Left colon (tissue), 2 donors: ENCODE results near the gene LY6G6C. TPM values are rescaled to one million over a fixed set of nuclear protein-coding genes. Genes with fewer than 3 reads are reported as not detected.
A peak's percentile ranks its signal among the peaks of the same experiment; 100 is the strongest.

Experiments
- ATAC-seq: fragments of 200-7000 bp; cut with Tn5 transposase; one replicate; pipeline ENCODE4 v1.9.1; 2020; ENCODE audit warnings: mild to moderate bottlenecking, moderate library complexity
- DNase-seq, 2 donors: peaks; one replicate each; pipeline ENCODE4 v3.0.0-alpha.2; 2020
- intact Hi-C, 2 donors: fragments of 100-400 bp; cut with DNase I in 1 of 2; cut with micrococcal nuclease in 1 of 2; formaldehyde crosslinking; loops; one replicate each; pipeline versions ENCODE4 v1.11.2 to v1.14.0; 2022; cut with DNase I, micrococcal nuclease
- long read RNA-seq: library from polyadenylated mRNA; unstranded; transcript quantifications from one replicate; pipeline ENCODE4 v2.0.0, GENCODE V29; 2021
- total RNA-seq, 2 donors: library from RNA; stranded (reverse); fragmentation: NEBNext Ultra II Directional; extraction: Animal tissue kit (Norgen Biotek cat#: 25700); gene quantifications; one replicate each; pipeline ENCODE4 v1.2.1, GENCODE V29; 2021
- donor health status: DM: no; HTN: no; CAD: no.
- donor health status: DM: yes; HTN: yes; CAD: no.

LY6G6C gene, protein sequence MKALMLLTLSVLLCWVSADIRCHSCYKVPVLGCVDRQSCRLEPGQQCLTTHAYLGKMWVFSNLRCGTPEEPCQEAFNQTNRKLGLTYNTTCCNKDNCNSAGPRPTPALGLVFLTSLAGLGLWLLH
- total RNA-seq, result not detected
- long read RNA-seq, result 0 reads

DNA sequence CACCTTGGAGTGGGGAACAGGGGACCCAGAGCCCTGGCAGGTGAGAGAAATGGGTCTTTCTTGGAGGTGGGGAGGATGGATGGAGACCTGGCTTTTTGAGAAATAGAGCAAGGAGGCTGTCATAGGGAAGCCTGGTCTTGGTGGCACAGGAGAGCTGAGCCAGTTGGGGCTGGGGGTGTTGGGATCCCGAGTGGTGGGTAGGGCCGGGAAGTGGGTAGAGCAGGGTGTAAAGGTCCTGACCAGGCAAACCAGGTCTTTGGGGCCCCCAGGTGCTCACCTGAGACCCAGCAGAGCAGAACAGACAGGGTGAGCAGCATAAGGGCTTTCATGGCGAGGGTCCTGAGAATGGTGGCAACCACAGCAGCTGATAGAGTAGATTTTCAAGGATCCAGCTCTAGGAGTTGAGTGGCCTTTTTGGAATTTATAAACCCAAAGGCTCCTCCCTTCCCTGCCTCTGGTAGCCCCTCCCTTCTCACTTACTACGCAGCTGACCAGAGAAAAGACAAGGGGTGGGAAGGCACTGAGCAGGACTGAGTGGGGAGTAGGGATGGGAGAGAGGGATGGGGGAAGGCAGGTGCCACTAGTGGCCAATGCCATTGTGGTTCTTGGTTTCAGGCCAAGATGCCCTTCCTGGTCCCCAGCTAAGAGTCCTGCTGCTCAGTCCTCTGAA, at the start of gene LY6G6C:
Gene LY6G6C, minus strand, starts transcription at position 396 of the 670 bp plus-strand sequence. Its CDS starts 67 bp downstream, at position 329.
- intact Hi-C loops, result no loop called here
- DNase-seq (no peak), ATAC-seq (no peak)

DNA sequence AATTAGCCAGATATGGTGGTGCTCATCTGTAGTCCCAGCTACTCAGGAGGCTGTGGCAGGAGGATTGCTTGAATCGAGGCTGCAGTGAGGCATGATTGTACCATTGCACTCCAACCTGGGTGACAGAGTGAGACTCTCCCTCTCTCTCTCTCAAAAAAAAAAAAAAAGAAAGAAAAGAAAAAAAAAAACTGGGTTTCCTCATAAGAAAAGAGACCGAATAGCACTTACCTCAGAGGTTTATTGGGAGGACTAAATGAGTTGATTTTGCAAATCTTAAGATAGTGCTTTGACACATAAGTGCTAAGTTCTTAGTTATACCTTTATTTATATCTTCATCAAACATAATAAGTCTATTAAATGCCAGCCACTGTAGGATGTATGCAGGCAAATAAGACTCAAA, 49.3 kb upstream of the LY6G6C start:
- intact Hi-C loops, result no loop called here
- no peak for DNase-seq
- no peak for ATAC-seq

DNA sequence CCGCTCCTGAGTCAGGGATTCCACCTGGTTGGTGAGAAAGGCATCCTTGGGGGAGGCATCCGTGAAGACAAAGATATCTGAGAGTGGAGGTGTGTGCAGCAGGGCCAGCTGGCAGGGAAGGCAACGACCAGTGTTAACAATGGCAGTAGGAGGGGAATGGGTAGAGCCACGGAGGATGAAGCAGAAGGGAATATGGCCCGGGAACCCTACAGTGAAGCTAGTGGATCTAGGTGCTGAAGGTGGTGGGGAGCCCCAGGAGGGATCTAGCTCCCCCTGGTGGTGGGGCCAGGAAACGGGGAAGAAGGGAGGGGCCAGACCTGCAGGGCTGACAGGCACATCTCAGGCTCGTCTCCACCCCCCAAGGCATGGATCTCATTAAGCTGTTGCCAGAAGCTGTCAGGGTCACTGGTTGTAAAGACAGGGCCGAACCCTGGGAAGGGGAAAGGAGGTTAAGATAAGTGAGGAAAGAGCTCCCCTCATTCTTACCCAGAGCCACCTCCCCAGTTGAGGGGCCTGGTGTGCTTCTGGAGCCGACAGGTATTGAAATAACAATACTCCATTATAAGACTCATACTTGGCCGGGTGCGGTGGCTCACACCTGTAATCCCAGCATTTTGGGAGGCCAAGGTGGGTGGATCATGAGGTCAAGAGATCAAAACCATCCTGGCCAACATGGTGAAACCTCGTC, 48.3 kb upstream of the LY6G6C start:
- peak; percentile 75 for ATAC-seq

DNA sequence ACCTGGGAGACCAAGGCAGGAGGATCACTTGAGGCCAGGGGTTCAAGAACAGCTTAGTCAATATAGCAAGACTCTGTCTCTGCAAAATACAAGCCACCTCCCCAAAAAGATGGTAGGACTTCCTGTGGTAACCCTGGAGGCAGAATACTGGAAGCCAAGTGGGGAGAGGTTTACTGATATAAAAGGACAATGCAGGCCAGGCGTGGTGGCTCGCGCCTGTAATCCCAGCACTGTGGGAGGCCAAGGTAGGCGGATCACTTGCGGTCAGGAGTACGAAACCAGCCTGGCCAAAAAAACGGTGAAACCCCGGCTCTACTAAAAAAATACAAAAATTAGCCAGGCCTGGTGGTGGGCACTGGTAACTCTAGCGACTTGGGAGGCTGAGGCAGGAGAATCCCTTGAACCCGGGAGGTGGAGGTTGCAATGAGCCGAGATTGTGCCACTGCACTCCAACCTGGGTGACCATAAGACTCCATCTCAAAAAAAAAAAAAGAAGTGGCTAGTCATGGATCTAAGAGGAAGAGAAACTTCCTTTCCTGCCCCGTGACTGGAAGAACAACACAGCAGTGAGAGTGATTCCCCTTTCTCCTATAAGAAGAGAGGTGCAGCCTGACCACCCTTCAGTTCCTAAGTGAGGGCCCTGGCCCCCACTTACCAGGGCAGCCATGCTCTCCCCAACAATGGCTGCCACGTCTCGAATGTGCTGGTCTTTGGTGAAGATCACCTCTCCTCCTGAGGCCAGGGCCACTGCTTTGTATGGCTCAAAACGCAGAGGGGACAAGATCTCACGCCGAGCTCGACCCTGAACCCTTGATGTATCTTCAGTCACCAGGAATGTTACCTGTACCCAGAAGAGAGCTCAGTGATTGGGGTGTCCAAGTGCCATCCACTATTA, 47.1 kb upstream of the LY6G6C start:
- ATAC-seq (no peak), DNase-seq (no peak)
- intact Hi-C loops, result loop anchor here in 1 of 2 donors (5.0 kb wide), 1 partner anchor 86 kb away; the partner anchor contains the start of gene LY6G5C

More for the DNA sequence above, 48.3 kb upstream of the LY6G6C start:
- peak; percentile 87 to 91 for DNase-seq
- intact Hi-C loops, result loop anchor here in 1 of 2 donors (5.0 kb wide), 1 partner anchor 88 kb away; the partner anchor contains the start of gene LY6G5C

DNA sequence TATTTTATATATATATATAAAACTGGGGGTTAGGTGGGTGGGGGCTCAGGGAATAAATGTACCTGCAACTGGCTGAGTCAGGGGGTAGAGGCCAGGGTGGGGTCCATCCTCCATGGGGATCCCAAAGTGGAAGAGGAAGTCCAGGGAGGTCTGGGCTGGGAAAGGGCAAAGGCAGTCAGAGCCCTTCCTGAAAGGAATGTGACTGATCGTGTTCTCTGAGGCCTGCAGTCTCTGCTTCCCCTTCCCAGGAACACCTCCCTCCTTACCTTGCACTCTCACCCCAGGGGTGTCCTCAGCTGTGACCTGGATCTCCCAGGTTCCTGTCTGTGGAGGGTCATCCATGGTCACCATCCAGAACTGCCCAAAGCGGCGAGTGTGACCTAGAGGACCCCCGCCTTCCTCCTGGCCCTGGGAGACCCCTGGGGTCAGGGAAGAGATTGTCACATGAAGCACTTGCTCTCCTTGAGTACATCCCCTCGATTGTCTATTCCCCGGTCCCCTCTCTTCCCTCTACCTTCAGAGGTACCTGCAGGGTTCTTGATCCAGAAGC, 45.6 kb upstream of the LY6G6C start:
- DNase-seq, result no peak
- ATAC-seq, result no peak
- intact Hi-C loops, result loop anchor here in 1 of 2 donors (5.0 kb wide), 1 partner anchor 85 kb away; the partner anchor contains the start of gene LY6G5C

DNA sequence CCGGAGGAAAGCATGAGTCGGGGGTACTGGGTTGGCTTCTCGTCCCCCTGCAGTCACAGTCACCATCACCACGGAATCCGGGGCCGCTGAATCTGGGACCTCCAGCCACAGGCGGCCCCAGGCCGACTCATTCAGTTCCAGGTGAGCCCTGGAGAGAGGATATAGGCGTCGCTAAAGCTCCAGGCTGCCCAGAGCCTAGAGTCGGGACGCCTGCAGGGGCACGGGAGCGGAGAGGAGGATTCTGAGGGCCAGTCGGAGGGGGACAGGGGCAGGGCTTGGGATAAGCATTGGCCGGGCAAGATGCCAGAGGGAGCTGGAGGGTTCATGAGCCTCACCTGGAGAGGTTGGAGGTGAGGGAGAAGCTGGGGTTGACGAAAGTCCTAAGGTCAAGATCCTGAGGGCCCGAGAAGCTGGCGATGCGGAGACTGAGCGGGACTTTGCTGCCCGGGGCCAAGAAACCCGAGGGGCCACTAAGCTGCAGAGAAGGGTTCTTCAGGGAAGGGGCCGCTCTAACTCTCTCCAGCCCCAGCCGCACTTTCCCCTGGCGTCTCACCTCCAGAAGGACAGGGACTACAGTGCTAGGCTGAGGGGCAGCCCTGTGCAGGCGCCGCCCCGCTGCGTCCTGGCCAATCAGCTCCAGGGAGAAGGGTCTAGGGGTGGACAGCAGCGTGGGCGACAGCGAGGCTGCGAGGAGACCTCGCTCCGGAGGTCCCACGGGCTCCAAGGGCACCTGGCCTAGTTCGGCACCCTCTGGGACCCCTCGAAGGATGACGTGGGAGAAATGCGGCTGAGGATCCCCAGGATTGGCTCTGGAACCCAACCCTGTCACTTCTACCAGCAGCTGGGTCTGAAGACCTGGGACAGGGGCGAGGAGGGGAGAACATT, 44.6 kb upstream of the LY6G6C start:
- DNase-seq (peak in 1 of 2 donors; percentile 44), ATAC-seq (no peak)
- intact Hi-C loops, result loop anchor here in 1 of 2 donors (5.0 kb wide), 1 partner anchor 84 kb away; the partner anchor contains the start of gene LY6G5C

DNA sequence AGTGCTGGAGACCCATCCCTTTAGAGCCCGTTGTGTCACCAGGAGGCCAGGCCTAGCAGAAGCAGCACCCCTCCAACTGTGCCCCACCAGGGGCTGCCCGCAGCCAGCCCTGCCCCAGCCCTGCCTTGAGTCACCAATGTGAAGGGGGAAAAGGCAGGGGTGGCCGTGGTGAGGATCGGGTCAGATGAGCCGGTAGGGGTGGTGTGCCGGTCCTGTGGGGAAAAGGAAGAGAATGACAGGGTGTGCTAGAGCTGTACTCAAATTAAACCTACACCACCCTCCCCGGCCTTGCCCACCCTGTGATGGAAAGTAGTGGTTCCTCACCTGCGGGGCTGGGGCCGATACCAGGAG, 44.0 kb upstream of the LY6G6C start:
- intact Hi-C loops, result loop anchor here in 1 of 2 donors (5.0 kb wide), 1 partner anchor 83 kb away; the partner anchor contains the start of gene LY6G5C
- DNase-seq (no peak), ATAC-seq (no peak)

DNA sequence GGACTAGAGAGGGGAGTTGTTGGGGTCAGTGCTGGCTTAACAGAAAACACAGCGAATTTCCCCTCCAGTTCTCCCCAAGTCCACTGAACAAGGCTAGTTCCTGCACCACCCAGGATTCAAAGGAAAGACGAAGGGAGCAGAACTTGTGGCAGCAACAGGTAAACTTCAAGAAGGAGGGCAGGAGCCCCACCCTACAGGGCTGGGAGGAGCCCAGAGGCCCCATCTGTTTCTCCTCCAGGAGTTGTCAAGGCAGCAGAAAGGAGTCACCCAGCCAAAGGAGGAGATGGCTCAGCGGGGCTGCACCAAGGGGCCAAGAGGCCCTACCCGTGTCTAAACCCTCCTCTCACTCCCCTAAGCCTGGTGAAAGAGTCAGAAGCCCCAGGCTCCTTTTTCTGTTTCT, 42.7 kb upstream of the LY6G6C start:
- peak; percentile 19 for ATAC-seq
- DNase-seq, result no peak
- intact Hi-C loops, result no loop called here

DNA sequence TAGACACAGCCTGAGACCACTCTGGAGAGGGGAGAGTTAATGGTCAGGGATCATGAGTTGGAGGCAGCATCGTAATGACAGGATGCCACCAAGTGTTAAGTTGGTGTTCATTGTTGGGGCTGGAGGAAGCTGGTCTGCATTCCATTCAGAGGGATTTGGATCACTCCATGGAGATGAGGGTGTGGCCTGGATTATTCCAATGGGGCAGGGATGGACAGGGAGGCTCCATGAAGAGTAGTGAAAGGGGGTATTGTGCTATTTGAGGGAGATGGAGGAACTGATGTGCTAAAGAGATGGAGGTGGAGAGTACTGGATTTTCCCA, 42.0 kb upstream of the LY6G6C start:
- intact Hi-C loops, result no loop called here
- ATAC-seq, result peak; percentile 40

DNA sequence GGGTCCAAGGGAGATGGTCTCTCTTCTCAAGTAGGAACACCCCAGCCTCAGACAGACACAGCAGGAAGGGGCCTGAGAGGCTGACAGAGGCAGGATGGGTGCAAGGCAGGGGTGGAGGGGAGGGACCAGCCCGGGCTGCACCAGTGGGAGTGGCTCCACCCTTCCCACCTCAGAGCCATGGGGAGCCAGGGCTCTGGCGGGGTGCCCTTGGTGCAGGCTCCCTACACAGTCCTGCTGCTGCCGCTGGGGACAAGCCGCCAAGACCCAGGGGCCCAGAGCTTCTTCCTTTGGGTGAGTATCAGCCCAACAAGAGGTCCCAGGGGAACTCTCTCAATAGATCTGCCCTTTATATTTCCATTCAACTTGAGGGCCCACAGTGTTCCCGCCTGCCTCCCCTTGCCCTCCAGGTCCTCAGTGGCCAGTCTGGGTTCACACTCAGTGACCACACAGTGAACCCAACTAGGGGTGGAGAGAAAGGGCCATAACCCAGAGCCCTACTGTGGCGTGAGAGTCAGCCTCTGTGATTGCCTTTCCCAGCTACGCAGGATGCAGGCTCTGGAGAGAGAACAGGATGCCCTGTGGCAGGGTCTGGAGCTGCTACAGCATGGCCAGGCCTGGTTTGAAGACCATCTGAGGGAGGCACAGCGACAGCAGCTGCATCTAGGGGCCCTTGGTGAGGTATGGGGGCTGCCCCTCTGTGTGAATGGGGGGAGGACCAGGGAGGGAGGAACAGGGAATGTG, 41.5 kb upstream of the LY6G6C start:
- no peak for DNase-seq
- no peak for ATAC-seq
- intact Hi-C loops, result no loop called here

More for the DNA sequence above, 42.0 kb upstream of the LY6G6C start:
- DNase-seq, result no peak

DNA sequence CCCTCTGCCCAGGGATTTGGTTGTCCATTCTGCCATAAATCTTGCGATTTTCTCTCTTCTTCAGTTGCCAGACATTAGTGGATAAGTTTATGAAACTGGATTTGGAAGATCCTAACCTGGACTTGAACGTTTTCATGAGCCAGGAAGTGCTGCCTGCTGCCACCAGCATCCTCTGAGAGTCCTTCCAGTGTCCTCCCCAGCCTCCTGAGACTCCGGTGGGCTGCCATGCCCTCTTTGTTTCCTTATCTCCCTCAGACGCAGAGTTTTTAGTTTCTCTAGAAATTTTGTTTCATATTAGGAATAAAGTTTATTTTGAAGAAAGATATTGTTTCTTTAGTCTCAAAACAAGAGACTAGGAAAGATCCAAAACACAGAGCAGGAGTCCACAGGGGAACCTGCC, 40.8 kb upstream of the LY6G6C start, which contains the start of gene SAPCD1:
Gene SAPCD1, plus strand, starts transcription at position 301 of the 400 bp plus-strand sequence. CDS start 399 bp downstream, outside the sequence.
- DNase-seq (no peak), ATAC-seq (no peak)
- intact Hi-C loops, result no loop called here

DNA sequence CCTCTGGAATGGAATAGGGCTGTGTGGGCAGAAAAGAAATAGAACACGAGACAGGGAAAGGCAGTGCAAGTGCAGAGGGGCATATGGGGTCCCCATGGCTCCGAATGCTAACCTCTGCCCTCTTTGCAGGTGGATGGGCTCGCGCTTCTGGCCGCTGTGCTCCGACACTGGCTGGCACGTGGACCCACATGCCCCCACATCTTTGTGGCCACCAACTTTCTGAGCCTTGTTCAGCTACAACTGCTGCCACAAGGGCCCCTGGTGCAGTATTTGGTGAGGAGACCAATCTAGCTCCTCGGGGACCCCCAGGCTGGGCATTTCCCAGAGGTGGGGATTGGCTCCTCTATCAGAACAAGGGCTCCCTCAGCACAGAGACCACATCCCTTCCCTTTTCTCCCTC, 39.8 kb upstream of the LY6G6C start:
- ATAC-seq, result no peak
- no peak for DNase-seq
- intact Hi-C loops, result no loop called here

DNA sequence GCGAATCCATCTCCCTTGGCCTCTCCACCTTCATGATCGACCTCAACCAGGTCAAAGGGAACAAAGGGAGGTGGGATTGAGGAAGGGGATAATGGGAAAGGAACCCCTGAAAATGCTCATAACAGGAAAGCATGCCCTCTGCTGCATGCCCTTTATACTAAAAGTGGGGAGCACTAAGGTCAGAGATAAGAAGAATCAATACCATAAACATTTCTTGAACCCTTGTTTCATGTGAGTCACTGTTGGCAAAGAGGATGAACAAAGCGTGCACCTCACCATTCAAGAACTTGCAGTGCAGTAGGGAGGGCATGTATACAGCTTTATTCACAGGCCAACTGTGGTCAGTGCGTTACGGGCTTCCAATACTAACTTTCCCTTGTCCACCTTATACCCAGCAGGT, 39.2 kb upstream of the LY6G6C start:
- DNase-seq (no peak), ATAC-seq (no peak)
- intact Hi-C loops, result no loop called here

DNA sequence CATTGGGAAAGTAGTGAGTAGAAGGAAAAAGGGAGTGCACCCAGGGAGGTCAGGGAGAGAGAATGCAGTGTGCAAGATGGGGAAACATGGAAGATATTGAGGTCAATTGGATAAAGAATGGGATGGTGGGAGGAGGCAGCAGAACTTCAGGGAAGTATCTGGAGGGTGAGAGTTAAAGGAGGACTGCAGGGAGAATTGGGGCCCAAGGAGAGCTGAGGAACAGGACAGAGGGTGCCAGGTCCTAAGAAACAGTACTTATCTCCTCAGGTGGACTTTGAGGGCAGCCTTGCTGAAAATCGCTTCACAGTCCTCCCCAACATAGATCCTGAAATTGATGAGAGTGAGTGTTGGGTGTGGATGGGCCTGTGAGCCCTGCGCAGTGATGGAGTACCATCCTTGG, 36.7 kb upstream of the LY6G6C start:
- DNase-seq, result no peak

DNA sequence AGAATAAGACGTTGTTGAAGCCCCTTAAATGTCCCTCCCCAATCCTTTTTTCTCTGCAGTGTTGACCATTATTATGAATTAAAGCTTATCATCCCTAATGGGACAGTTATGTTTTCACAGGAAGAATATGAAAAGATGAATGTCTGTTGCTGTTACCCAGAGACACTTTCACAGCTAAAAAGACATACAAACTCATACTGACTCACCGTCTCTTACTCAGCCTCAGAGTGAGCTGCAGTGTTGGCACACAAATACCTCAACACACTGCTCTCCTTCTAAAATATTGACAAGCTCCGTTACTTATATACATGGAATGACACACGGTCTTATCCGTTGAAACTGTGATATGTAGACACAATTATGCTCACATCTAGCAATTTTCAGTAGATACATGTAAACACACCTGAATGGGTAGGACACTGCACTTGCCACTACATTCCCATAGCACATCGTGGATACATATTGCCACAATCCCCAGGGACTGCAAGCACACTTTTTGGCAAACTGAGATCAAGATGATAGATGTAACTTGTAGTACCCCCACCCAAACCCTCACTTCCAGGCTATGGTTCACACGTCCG, 31.3 kb upstream of the LY6G6C start:
- DNase-seq (no peak), ATAC-seq (no peak)
- intact Hi-C loops, result no loop called here

More for the DNA sequence above, 36.7 kb upstream of the LY6G6C start:
- no peak for ATAC-seq
- intact Hi-C loops, result no loop called here

DNA sequence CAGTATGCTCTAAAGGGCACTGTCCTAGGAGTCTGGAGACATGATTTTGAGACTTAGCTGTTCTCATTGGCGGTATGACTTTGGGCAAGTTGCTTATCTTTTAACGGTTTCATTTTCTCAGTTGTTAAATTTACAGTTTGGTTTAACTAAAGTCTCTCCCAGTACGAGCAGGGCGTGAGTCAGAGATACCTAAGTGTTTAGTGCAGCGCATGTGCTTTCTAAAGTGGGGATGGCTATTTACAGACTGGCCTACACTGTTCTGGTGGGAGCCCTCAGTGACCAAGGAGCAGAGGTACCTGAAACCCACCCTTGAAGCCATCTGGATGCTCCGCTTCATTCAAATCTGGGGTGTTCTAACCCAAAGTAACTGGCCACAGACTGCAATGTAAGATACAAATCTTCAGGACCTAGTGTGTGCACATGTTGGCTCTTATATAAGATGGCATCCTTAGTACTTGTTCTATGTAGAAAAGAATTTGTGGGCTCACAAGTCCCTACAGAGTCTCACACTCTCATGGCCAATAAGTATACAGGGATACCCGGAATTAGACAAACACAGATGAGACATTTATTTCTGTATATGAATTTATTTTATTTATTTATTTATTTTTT, 29.0 kb upstream of the LY6G6C start:
- DNase-seq, result no peak
- ATAC-seq, result no peak
- intact Hi-C loops, result no loop called here
